HCT116 (cell line): ENCODE data around the gene MOCS1. TPM values are rescaled to one million over a fixed set of nuclear protein-coding genes. Genes with fewer than 3 reads are reported as not detected.

Experiments
- ATAC-seq: fragments of 200-7000 bp; cut with Tn5 transposase; 2 replicates; pipeline ENCODE4 v1.9.1; 2020; ENCODE audit warnings: mild to moderate bottlenecking, moderate library complexity
- BruUV-seq: library from RNA; stranded (reverse); fragments of 400-500 nt; replicated peaks from 2 replicates; lab custom pipeline; 2021; lab: Mats Ljungman, UMichigan
- CTCF ChIA-PET: fragments of 300-600 bp; sonication (Branson Sonifier 250); formaldehyde crosslinking; loops from one replicate; lab custom pipeline; 2021; ENCODE audit warnings: antibody characterized with exemption; lab: Charles Lee
- POLR2A ChIA-PET: fragments of 300-600, 350-600 bp; sonication (Branson Sonifier 250); formaldehyde crosslinking; loops from one replicate; lab custom pipeline; 2021; ENCODE audit warnings: antibody characterized with exemption; lab: Charles Lee
- RAD21 ChIA-PET, 2 experiments: fragments of 300-600 bp; sonication (Branson Sonifier 250); formaldehyde crosslinking; loops; one replicate each; lab custom pipeline; 2023; ENCODE audit warnings: low total read pairs in 2 of 2; ENCODE audit not compliant: uncharacterized antibody in 2 of 2, unreplicated experiment in 2 of 2, low non-redundant PET in 1 of 2; lab: Charles Lee
- DNase-seq: peaks from one replicate; pipeline ENCODE4 v3.0.0-alpha.2; 2010; ENCODE audit warnings: low read depth, low spot score
- H2AFZ ChIP-seq: fragments of 200-600 bp; shearing (Covaris generic), sonication (generic); 2 replicates; pipeline ENCODE4 v1.6.1; 2017; ENCODE audit warnings: low read depth, mixed run types, mixed read lengths, antibody characterized with exemption, low read length; ENCODE audit not compliant: poor library complexity, severe bottlenecking
- H3K27ac ChIP-seq: 2 replicates; pipeline ENCODE4 v1.5.1; 2012; ENCODE audit warnings: low read depth, low read length
- H3K27me3 ChIP-seq: fragments of 200-600 bp; sonication (generic); 2 replicates; pipeline ENCODE4 v1.6.1; 2016; ENCODE audit warnings: mixed run types, low read length, mixed read lengths; ENCODE audit not compliant: insufficient read depth
- H3K36me3 ChIP-seq, 2 experiments: fragments of 200-500 bp in 1 of 2; fragments of 200-600 bp in 1 of 2; sonication (Bioruptor generic) in 1 of 2; sonication (generic) in 1 of 2; 2 replicates each; pipeline versions ENCODE4 v1.5.1 to v1.6.1; 2014 to 2016; ENCODE audit warnings: low read length in 2 of 2, inconsistent platforms in 1 of 2, mixed read lengths in 1 of 2, mixed run types in 1 of 2; ENCODE audit not compliant: insufficient read depth in 2 of 2, control insufficient read depth in 1 of 2
- H3K4me1 ChIP-seq, 2 experiments: fragments of 200-600 bp in 1 of 2; sonication (generic) in 1 of 2; 2 replicates each; pipeline versions ENCODE4 v1.5.1 to v1.6.1; 2012 to 2017; ENCODE audit warnings: low read length in 2 of 2, inconsistent platforms in 1 of 2, mild to moderate bottlenecking in 1 of 2, mixed read lengths in 1 of 2, mixed run types in 1 of 2, moderate library complexity in 1 of 2; ENCODE audit not compliant: insufficient read depth in 2 of 2, control insufficient read depth in 1 of 2
- H3K4me2 ChIP-seq: fragments of 200-600 bp; sonication (generic); 2 replicates; pipeline ENCODE4 v1.6.1; 2017; ENCODE audit warnings: mixed run types, low read length, mixed read lengths
- H3K4me3 ChIP-seq, 2 experiments: fragments of 200-600 bp in 1 of 2; sonication (generic) in 1 of 2; replicated peaks in 1 of 2; 2 replicates each; pipeline ENCODE4 v1.5.1; 2011 to 2016; ENCODE audit warnings: low read length in 2 of 2, control low read depth in 1 of 2, low read depth in 1 of 2, mild to moderate bottlenecking in 1 of 2, mixed read lengths in 1 of 2, mixed run types in 1 of 2
- H3K79me2 ChIP-seq: fragments of 200-600 bp; sonication (generic); 2 replicates; pipeline ENCODE4 v1.6.1; 2017; ENCODE audit warnings: mild to moderate bottlenecking, mixed run types, low read length, moderate library complexity, mixed read lengths; ENCODE audit not compliant: insufficient read depth
- H3K9ac ChIP-seq: fragments of 200-600 bp; sonication (generic); 2 replicates; pipeline ENCODE4 v1.6.1; 2016; ENCODE audit warnings: low read length, mixed read lengths
- H3K9me2 ChIP-seq: fragments of 200-600 bp; sonication (generic), shearing (Covaris generic); 2 replicates; pipeline ENCODE4 v1.6.1; 2017; ENCODE audit warnings: mixed run types, mild to moderate bottlenecking, moderate library complexity; ENCODE audit not compliant: insufficient read depth
- H3K9me3 ChIP-seq, 2 experiments: fragments of 200-500 bp in 1 of 2; fragments of 200-600 bp in 1 of 2; sonication (Bioruptor generic) in 1 of 2; sonication (generic) in 1 of 2; 2 replicates each; pipeline ENCODE4 v1.6.1; 2014 to 2017; ENCODE audit warnings: low read length in 2 of 2, mixed read lengths in 2 of 2, inconsistent platforms in 1 of 2, low read depth in 1 of 2, mild to moderate bottlenecking in 1 of 2, mixed run types in 1 of 2, moderate library complexity in 1 of 2; ENCODE audit not compliant: control insufficient read depth in 1 of 2, insufficient read depth in 1 of 2
- H4K20me1 ChIP-seq: fragments of 200-600 bp; sonication (generic), shearing (Covaris generic); 2 replicates; pipeline ENCODE4 v1.6.1; 2017; ENCODE audit warnings: mixed run types, mild to moderate bottlenecking, moderate library complexity; ENCODE audit not compliant: insufficient read depth
- CEBPB ChIP-seq: IDR thresholded peaks from 2 replicates; pipeline ENCODE4 v1.6.1; 2012; ENCODE audit warnings: low read depth
- CTCF ChIP-seq, 3 experiments: fragments of 200-600 bp in 1 of 3; sonication (generic) in 1 of 3; IDR thresholded peaks in 2 of 3; conservative IDR thresholded peaks in 1 of 3; 2 replicates each; pipeline ENCODE4 v1.5.1; 2012 to 2017; ENCODE audit warnings: low read depth in 2 of 3, low read length in 2 of 3, antibody characterized with exemption in 1 of 3, borderline replicate concordance in 1 of 3, control low read depth in 1 of 3, mild to moderate bottlenecking in 1 of 3, mixed read lengths in 1 of 3, mixed run types in 1 of 3, moderate library complexity in 1 of 3; ENCODE audit not compliant: insufficient read depth in 1 of 3
- EGR1 ChIP-seq: IDR thresholded peaks from 2 replicates; pipeline ENCODE4 v1.6.1; 2012; ENCODE audit warnings: low read depth
- ELF1 ChIP-seq: IDR thresholded peaks from 2 replicates; pipeline ENCODE4 v1.6.1; 2012; ENCODE audit warnings: low read depth, borderline replicate concordance
- EZH2 ChIP-seq: fragments of 200-600 bp; sonication (generic); IDR thresholded peaks from 2 replicates; pipeline ENCODE4 v1.6.1; 2017; ENCODE audit warnings: antibody characterized with exemption, mixed run types
- EZH2phosphoT487 ChIP-seq: fragments of 200-600 bp; IDR thresholded peaks from 2 replicates; pipeline ENCODE4 v1.6.1; 2018; ENCODE audit warnings: antibody characterized with exemption, borderline replicate concordance
- FOSL1 ChIP-seq: IDR thresholded peaks from 2 replicates; pipeline ENCODE4 v1.6.1; 2012; ENCODE audit warnings: low read depth
- JUND ChIP-seq: IDR thresholded peaks from 2 replicates; pipeline ENCODE4 v1.6.1; 2012
- RAD21 ChIP-seq: IDR thresholded peaks from 2 replicates; pipeline ENCODE4 v1.6.1; 2012; ENCODE audit warnings: low read depth, mild to moderate bottlenecking
- REST ChIP-seq: IDR thresholded peaks from 2 replicates; pipeline ENCODE4 v1.6.1; 2012; ENCODE audit warnings: low read depth
- SP1 ChIP-seq: IDR thresholded peaks from 2 replicates; pipeline ENCODE4 v1.6.1; 2012; ENCODE audit warnings: low read depth
- SRF ChIP-seq: IDR thresholded peaks from 2 replicates; pipeline ENCODE4 v1.6.1; 2012; ENCODE audit warnings: low read depth
- TCF7L2 ChIP-seq: IDR thresholded peaks from 2 replicates; pipeline ENCODE4 v1.7.0; 2011; ENCODE audit warnings: borderline replicate concordance, inconsistent platforms; ENCODE audit not compliant: insufficient read depth, insufficient read length; ENCODE audit errors: extremely low read depth
- YY1 ChIP-seq: IDR thresholded peaks from 2 replicates; pipeline ENCODE4 v1.6.1; 2011; ENCODE audit warnings: low read length, low read depth, moderate library complexity, mild to moderate bottlenecking; ENCODE audit not compliant: insufficient replicate concordance; ENCODE audit errors: extremely low read depth
- ZFX ChIP-seq: fragments of 450-650 bp; IDR thresholded peaks from 2 replicates; pipeline ENCODE4 v1.6.1; 2017
- ZNF274 ChIP-seq: fragments of 200-500 bp; sonication (Bioruptor generic); IDR thresholded peaks from 2 replicates; pipeline ENCODE4 v1.6.1; 2014; ENCODE audit warnings: mild to moderate bottlenecking, low read depth, low read length, inconsistent platforms
- intact Hi-C: fragments of 100-400 bp; cut with micrococcal nuclease; formaldehyde crosslinking; loops from 2 replicates; pipeline ENCODE4 v1.10.0; 2022
- total RNA-seq: library from RNA; stranded (reverse); gene quantifications from one replicate; pipeline ENCODE4 v1.2.1, GENCODE V29; 2021; ENCODE audit not compliant: unreplicated experiment
- TF ChIP-seq, protein P1 (sequence below): IDR thresholded peaks from 2 replicates; pipeline ENCODE4 v1.6.1; 2012

Gene MOCS1
- total RNA-seq, 1 experiment from 2014 or later, result 9.3 TPM

DNA sequence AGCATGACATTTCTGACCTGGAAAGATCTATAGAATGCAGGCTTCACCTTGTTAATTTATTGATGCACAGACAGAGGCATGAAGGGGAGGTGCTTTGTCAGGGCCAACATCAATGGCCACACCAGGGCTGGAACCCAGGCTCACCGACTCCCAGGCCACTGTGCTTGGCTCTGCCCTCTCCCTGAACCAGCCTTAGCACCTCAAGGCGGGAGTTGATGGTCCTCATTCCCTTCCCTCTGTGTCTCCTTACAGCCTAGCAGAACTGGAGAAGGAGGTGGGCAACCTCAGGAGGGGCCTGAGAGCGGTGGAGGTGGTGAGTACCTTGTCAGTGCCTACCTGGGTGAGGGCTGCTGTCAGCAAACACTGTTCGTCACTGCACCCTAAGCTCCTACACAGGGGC is 35.6 kb downstream of the MOCS1 start:
- Histone ChIP-seq H3K4me2 (no peak overlapping the region), H3K9me3 (no peaks in the 10 kb centered on the region), H2AFZ (no peak overlapping the region), H3K79me2 (no peaks in the 10 kb centered on the region), H3K36me3 (no peaks in the 10 kb centered on the region), H3K9ac (no peak overlapping the region), H3K4me3 (no peak overlapping the region), H4K20me1 (no peaks in the 10 kb centered on the region), H3K9me2 (no peaks in the 10 kb centered on the region), H3K27ac (no peak overlapping the region), H3K4me1 (no peaks in the 10 kb centered on the region), H3K27me3 (peaks cover 26% of the 10 kb centered on the region)
- no peak for TF ChIP-seq SP1
- no peak for TF ChIP-seq SRF
- no peak for TF ChIP-seq RAD21
- ChIA-PET RAD21 (no interaction called here), POLR2A (no interaction called here), CTCF (no interaction called here)
- DNase-seq (no peak), ATAC-seq (no peak)
- no TSS peak for BruUV-seq
- intact Hi-C loops, result no loop called here

- Histone ChIP-seq H3K9me3 (no peaks in the 10 kb centered on the region), H2AFZ (no peak overlapping the region), H3K4me2 (no peak overlapping the region), H3K36me3 (no peaks in the 10 kb centered on the region), H3K9me2 (no peaks in the 10 kb centered on the region), H3K4me1 (no peaks in the 10 kb centered on the region), H3K27ac (no peak overlapping the region), H3K79me2 (no peaks in the 10 kb centered on the region), H3K9ac (no peak overlapping the region), H3K4me3 (no peak overlapping the region), H3K27me3 (peaks cover 26% of the 10 kb centered on the region), H4K20me1 (no peaks in the 10 kb centered on the region)
- no peak for DNase-seq
- ATAC-seq, result no peak
- intact Hi-C loops, result no loop called here
- no TSS peak for BruUV-seq
- ChIA-PET POLR2A (no interaction called here), CTCF (no interaction called here), RAD21 (no interaction called here)
- no peak for TF ChIP-seq EZH2phosphoT487
- TF ChIP-seq TCF7L2, result no peak
- no peak for TF ChIP-seq SP1
- no peak for TF ChIP-seq ZNF274
- no peak for TF ChIP-seq SRF
- no peak for TF ChIP-seq REST
- TF ChIP-seq CTCF (IDR thresholded peaks at IDR 0.05 in 2 of 3, conservative IDR thresholded peaks at IDR 0.05 in 1 of 3; ENCODE audit: borderline replicate concordance in 1 of 3, insufficient read depth in 1 of 3, low read depth in 2 of 3, low read length in 2 of 3), result no peak
- no peak for TF ChIP-seq JUND
- no peak for TF ChIP-seq EGR1
- TF ChIP-seq, protein P1, sequence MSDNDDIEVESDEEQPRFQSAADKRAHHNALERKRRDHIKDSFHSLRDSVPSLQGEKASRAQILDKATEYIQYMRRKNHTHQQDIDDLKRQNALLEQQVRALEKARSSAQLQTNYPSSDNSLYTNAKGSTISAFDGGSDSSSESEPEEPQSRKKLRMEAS, result no peak
- no peak for TF ChIP-seq ELF1
- no peak for TF ChIP-seq FOSL1
- TF ChIP-seq RAD21, result no peak
- no peak for TF ChIP-seq CEBPB
- no peak for TF ChIP-seq EZH2
- no peak for TF ChIP-seq ZFX
- TF ChIP-seq YY1, result no peak
Measured at GRCh38 chr6:39897698-39898097, 36.6 kb downstream of the MOCS1 start.
